ENCODE measurements around the gene ERCC3.

Gene ERCC3

DNA sequence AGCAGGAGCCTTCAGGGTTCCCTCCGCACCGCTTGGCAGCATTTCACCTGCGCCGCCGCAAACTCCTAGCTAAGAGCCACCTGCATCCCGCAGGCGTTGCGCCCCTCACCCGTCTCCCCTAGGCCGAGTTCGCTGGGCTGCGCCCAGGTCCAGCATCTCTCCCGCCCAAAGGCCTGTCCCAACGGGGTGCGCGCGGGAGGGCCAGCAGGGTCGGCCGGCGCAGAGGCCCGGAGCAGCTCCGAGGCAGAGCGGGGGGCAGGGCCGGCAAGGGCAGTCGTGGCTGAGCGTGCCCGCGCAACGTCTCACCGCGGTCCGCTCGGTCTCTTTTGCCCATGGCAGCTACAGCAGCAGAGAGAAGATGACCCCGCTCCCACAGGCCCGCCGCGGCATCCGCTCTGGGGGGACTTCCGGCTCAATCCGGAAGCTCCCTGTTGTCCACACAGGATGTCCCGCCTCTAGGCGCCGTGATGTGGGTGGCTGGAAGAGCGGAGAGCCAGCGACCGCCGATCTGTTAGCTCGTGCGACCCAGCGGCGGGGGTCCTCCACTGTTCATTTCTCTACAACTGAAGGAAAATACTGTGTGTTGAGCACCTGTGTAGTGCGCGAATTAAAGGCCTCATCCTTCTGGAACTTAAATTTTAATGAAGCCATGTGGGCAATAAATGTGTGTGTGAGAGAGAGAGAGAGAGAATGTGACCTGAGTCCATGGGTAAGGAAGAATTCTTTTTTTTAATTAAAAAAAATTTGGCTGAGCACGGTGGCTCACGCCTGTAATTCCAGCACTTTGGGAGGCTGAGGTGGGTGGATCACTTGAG lies at the start of gene ERCC3:
Gene ERCC3, minus strand, starts transcription at position 397 of the 815 bp plus-strand sequence. Its CDS starts 63 bp downstream, at position 334.
- peak; percentile 23 for DNase-seq

- DNase-seq: no peak
Measured at GRCh38 chr2:127343277-127343676, 49.3 kb upstream of the ERCC3 start.

- no peak for DNase-seq
Measured at GRCh38 chr2:127342101-127342500, 48.2 kb upstream of the ERCC3 start.

DNA sequence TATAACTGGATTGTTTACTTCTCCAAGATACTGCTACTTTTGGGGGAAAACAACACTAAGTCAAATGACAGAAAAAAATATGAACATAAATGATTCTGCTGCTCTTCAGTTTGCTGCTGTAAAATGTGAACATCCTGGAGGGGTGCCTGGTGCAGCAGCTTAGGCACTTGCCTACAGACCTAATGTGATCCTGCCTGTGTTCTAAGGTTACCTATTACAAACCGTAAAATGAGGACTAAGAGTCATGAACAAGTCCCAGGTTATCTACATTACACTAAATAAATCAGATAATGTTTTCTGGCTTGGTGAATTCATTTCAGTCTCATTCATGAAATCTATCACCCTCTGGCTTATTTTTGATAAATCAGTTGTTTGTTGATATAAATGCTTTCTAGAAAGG lies 38.4 kb upstream of the ERCC3 start:
- DNase-seq: no peak

DNA sequence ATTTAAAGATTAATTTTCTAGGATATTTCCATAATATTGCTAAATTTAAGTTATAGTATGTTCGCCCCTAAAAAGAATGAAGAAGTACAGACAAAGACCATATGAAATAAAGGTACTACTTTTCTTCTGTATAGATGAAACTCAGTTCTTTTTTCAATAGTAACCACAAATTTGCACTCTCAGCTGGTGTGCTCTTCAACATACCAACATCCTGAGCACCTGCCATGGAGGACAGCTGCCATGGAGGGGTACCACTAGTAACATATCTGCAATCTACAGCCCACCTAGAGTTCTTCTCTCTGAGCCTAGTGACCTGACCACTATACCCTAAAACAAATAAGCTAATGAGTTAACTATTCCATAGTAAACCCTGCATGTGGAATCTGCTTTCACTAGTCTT lies 36.8 kb upstream of the ERCC3 start:
- DNase-seq: no peak

DNA sequence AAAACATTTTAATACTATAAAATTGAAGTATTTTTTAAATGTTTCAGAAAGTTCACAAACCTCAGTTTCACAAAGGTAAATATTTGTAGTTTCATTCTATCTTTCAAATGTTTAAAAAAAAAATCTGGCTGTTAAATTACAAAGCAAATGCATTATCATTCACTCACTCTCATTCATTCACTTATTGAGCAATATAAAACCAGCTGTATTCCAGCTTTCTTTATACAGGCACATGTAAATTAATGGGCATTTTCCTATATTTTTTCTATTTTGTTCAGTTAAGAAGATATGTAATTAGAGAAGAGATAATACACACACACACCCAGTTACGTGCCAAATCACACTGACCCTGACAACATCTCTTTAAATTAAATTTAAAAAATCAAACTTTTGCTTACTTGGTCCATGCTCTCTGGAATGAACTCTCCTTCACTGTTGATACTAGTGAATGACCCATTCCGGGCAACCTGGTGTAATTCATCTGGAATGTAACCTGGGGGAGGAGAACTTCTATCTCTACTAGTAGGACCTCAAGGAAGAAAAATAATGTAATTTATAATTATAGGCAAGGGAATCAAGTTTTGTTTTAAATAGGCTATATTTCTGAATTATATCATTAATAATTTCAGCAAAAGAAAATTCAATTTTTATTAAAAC lies 32.5 kb upstream of the ERCC3 start:
- DNase-seq: no peak

- no peak for DNase-seq
Measured at GRCh38 chr2:127324635-127325034, 30.7 kb upstream of the ERCC3 start.

DNA sequence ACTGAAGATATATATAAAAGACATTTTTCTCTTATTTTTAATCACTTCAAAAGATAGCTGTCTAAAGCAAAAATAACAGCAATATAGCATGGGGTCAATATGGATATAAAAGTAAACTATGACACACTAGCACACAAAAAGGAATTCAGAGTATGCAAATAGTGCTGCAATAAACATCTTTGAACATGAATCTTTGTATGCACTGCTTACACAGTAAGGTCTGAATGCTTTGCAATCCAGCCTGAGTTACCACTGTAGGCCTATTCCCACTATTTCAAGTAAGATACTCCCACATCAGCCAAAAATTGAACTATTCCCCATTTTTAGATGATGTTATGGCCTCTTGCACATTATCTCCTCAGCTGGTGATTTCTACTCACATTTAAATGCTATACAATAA lies 27.4 kb upstream of the ERCC3 start:
- DNase-seq: no peak

- DNase-seq: no peak
Measured at GRCh38 chr2:127320586-127321275, 26.8 kb upstream of the ERCC3 start.

GRCh38 chr2:127320067-127320466 lies 26.1 kb upstream of the ERCC3 start:
- no peak for DNase-seq

- DNase-seq: no peak
Measured at GRCh38 chr2:127314193-127314988, 20.4 kb upstream of the ERCC3 start.

DNA sequence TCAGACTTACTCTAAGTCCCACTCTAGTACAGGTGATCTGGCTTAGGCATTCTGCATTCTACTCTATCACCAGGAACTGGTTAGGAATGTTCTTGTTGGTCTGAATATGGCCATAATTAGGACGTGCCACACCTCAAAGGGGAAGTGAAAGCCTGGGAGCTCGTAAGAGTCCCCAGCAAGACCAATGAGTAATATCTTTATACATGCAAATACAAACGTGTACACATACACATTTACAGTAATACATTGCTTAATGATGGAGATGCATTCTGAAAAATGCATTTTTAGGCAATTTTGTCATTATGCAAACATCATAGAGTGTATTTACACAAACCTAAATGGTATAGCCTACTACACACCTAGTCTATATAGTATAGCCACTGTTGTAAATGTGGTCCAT lies 19.5 kb upstream of the ERCC3 start:
- DNase-seq: no peak

DNA sequence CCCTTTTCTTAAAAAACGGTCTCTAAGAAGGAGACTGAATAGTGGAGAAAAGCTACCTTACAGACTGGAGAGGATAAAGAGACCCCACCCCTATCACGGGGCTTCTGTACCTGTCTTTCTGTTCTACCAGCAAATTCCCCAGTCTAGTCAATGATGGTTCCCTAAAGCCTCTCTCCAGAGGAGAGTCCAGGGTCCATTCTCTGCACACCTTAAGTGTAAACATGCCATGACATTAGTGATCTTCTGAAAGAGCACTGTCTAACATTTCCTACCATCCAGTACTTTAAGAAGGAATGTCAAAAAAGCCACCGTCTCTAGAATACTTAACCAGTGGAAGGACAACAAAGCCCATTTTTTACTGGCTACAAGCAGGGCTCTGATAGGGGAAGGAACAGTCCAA lies 17.0 kb upstream of the ERCC3 start:
- DNase-seq: no peak

DNA sequence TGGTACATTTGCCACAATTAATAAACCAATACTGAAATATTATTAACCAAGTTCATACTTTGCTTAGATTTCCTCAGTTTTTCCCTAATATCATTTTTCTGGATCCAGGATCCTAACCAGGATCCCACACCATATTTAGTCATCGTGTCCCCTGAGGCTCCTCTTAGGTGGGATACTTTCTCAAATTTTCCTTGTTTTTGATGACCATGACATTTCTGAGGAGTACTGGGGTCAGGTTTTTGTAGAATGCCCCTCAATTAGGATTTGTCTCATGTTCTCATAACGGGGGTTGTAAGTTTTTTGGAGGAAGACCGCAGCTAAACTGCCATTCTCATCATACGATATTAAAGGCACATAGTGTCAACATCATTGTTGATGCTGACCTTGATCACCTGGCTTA lies 15.5 kb upstream of the ERCC3 start:
- DNase-seq: no peak

- no peak for DNase-seq
Measured at GRCh38 chr2:127308586-127309138, 14.7 kb upstream of the ERCC3 start.

DNA sequence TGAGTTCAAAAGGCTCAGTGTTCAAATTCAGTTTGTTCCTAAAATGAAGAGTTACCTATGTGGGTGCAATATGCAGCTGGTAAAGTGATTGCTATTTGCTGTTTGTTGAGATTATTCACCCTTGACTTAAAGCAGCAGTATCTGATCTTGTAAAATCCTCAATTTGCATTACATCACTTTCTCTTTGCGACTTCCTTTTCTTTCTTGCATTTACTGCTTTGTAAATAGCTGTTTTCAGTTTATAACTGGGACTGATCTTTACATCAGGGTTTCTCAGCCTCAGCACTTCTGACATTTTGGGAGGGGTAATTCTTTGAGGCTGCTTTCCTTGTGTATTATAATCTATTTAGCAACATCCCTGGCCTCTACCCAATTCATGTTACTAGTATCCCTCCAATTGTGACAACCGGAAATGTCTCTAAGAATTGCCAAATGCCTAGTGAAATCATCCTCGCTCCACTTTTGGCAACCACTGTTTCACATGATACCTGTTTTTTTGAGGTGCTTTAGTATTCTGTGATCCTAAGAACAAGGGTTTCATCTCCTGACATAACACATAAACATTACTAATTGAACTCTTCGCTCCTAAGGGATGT lies 12.1 kb upstream of the ERCC3 start:
- DNase-seq: no peak

GRCh38 chr2:127302168-127302567 lies 8.2 kb upstream of the ERCC3 start:
- DNase-seq: no peak

- DNase-seq: no peak
Measured at GRCh38 chr2:127293386-127293747, 577 bp downstream of the ERCC3 start.

- no peak for DNase-seq
Measured at GRCh38 chr2:127288274-127288673, 5.7 kb downstream of the ERCC3 start.

DNA sequence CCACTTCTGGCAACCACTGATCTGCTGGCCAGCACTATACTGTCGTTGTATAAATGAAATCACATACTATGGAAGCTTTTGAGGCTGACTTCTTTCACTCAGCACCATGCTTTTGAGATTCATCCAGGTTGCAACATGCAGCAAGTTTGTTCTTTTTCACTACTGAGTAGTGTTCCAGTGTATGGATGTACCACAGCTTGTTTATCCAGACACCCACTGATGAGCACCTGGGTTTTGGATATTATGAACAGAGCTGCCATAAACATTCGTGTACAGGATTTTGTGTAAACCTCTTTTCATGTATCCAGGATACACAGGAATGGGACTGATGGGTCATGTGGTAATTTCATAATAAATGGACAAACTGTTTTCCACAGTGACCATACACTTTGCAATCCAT lies 10.7 kb downstream of the ERCC3 start:
- DNase-seq: no peak

GRCh38 chr2:127280693-127281092 lies 13.3 kb downstream of the ERCC3 start:
- DNase-seq: no peak

GRCh38 chr2:127279781-127280180 lies 14.2 kb downstream of the ERCC3 start:
- no peak for DNase-seq

All from NCI-H1417 treated with DMSO at 0.1 percent for 48 hours (cell line).